ENCODE data around the gene TRIM71.

DNA sequence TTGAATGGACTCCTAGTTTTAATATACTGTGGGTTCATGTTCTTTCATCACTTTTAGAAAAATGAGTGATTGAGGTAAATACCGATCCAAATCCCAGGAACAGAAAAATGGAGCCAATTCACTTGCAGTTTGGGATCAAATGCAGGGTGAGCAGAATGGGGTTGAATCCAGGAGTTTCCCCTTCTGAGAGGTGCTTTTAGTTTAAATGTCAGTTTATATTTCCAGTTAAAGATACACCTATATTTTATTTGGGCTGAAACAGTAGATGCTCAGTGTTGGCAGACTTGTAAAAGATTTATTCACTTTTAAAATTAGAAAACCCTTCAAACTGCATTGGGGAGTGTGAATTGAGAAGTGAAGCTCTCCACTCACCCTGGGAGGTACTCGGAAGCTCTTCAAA is 2.6 kb downstream of the TRIM71 start:
- TF ChIP-seq CTCF (IDR thresholded peaks at IDR 0.05) = no peak
- TF ChIP-seq EZH2phosphoT487 (IDR thresholded peaks at IDR 0.05) = no peak
